Measurements from ENCODE around the gene MLN.

MLN gene

DNA sequence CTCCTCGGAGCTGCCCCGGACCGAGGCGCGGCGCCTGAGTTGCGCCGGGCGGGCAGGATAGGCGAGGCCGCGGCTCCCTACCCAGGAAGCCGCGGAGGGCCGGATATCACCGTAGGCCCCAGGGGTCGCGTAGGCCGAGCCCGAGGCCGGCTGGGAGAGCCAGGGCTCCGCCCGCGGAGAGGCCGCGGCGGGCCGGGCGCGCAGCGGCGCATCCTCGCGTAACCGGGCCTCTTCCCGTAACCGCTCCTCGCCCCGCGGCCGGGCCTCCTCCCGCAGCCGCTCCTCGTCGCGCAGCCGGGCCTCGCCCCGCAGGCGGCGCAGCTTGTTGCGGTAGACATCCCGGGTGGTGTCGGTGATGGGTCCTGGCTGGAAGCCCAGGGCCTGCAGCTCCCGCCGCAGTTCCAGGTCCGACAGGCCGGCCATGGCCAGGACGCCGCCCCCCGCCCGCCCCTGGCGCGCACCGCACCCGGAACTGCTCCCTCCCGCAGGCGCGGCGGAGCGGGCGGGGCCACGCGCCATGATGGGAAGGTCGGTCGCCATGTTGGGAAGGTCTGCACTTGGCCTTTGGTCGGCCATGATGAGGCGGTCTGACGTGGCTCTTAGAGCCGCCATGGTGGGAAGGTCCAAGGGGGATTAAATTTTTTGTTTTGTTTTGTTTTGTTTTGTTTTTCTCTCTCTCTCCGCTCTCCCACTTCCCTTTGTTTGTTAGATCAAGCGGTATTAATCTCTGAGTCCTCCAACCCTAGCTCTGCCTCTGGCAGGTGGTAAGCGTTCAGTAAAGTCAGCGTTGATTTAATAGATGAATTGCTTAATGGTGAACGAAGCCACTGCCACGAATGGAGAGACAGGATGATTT, 14.9 kb downstream of the MLN start, which contains the start of gene LEMD2:
LEMD2 (minus strand) TSS at position 437 of the 856 bp plus-strand sequence; CDS start at position 423, 14 bp downstream.
- peak; percentile 82 for DNase-seq

DNA sequence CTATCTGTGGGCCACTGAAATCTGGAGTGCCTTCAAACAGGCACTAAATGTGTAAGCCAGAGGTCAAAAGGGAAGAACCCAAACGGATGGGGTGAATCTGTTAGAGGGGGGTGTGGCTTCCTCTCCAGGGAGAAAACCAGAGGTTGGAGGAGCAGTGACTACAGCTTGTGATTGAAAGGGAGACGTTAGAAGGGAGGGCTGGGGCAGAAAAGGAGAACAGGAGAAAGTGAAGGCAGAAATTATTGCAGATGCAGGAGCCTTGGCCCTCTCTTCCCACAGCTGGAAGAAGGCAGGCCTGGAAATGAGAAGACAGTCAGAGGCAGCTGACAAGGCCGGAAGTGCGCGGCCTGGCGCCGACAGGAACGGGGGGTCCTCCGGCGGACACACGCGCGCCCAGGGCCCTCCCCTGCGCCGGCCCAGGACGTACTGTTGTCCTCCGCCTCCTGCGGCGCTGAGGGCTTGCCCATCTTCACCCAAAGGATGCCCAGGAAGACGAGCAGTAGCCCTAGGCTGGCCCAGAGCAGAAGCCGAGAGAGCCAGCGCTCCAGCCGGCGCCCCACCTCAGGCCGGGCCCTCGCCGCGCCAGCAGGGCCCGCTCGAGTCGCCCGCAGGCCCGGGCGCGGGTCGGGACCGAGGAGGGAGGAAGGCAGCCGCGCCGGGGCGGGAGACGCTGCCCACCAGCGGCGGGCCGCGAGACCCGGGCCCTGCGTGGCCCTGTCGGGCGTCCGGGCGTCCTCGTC, 15.7 kb downstream of the MLN start:
- DNase-seq = peak; percentile 54

- no peak for DNase-seq
These were observed 16.4 kb downstream of the MLN start for GRCh38 chr6:33787346-33787953.

DNA sequence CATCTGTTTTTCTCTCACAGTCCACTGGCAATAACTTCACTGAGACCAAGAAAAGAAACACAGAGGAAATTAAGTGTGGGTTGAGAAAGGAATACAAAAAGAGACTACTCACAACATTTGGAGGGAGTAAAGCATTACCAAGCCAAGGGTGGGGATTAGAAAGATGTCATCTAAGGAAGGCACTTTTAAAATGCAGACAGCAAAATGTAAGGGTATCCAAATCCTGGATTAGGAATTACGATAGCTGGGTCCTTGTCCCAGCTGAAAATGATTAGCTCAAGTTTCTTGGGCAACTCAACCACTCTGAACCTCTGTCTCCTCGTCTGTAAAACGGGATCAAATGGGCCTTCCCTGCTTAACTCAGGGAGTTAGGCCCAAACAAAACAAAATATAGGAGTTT, 17.1 kb downstream of the MLN start:
- no peak for DNase-seq

GRCh38 chr6:33785778-33786177, 18.0 kb downstream of the MLN start:
- no peak for DNase-seq

GRCh38 chr6:33784787-33785186, 19.0 kb downstream of the MLN start:
- no peak for DNase-seq

DNA sequence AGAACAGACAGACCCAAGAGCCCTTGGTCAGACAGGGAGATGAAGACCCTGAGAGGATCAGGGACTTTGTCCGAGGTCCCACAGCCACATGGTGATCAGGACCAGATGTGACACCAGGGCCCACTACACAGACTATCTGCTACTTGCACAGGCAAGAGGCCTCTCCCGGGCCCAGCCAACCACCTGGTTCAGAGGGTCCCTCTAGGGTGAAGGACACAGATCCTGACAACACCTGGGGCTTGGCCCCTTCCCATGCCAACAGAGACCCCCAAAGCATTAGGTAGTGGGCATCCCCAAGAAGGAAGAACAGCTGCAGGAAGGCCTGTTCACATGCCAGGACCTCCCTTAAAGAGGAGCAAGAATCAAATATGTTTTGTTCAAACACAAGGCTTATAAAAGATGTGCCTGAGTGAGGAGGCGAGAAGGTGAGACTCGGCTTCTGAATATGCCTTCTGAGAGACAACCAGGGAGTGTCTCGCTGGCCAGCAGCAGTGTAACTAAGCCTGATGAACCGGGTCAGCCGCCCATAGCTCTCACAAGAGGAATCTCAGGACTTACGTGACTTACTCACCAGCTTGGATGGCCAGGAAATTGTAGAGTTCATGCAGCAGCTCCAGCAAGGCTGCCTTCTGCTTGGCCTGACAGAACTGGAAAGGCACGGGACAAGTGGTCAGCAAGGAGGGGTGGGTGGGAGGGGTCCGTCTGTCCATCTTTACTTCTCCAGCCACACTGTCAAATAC, 19.9 kb downstream of the MLN start:
- DNase-seq = no peak

DNA sequence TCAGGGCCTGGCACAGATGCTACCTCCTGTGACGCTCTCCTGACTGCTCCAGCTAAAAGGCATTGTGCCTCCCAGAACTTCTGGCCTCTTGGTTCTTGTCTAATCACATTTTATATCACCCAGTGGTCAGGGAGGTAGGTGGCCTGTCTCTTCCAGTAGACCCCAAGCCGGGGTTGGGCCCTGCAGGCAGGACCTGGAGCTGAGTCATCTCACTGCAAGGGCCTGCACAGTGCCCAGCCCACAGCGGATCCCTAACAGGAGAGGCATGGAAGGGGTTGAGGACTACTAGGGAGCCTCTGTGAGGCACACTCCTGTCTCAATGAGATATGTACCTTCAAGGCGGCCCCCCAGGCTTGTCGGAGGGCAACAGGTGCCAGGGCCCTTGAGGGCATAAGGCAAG, 21.2 kb downstream of the MLN start:
- DNase-seq = no peak

GRCh38 chr6:33781131-33781975, 22.4 kb downstream of the MLN start:
- DNase-seq = no peak

GRCh38 chr6:33779895-33780294, 23.9 kb downstream of the MLN start:
- DNase-seq = no peak

DNA sequence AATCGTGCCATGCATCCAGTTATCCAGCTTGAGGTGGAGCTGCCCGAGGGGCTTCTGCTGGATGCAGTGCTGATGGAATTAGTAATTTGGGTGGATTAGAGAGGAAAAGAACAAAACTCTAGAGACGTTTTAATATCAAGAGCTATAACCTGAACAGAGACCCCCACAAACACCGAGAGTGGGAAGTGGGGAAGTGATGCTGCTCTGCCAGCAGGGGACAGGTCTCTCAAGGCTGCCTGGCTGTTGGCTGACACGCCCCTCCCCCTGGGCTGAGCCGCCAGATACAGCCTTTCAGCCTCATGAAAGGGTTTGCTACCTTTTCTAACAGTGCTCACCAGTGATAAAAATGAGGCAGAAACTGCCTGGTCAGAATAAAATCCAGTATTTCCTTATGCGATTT, 24.5 kb downstream of the MLN start:
- no peak for DNase-seq

GRCh38 chr6:33778444-33779121, 25.2 kb downstream of the MLN start:
- DNase-seq = no peak

- no peak for DNase-seq
These were observed 26.1 kb downstream of the MLN start for GRCh38 chr6:33777398-33778388.

GRCh38 chr6:33776764-33777163, 27.0 kb downstream of the MLN start:
- no peak for DNase-seq

DNA sequence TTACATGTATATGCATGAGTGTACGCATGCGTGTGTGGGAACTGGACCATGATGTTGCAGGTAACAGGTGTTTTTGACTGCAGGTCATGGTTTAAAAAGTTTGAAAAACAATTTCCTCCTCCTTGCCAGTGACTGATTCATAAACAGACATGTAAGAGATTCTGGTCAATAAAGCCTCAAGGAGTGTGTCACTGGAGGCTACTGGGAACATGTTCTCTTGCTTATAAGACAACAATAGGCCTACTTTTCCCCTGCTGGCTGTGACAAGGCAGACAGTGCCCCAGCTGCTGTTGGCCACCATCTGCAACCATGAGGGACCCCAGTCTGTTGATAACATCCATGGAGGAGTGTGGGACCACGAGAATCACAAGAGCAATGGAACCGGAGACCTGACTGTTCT, 27.6 kb downstream of the MLN start:
- DNase-seq = no peak

DNA sequence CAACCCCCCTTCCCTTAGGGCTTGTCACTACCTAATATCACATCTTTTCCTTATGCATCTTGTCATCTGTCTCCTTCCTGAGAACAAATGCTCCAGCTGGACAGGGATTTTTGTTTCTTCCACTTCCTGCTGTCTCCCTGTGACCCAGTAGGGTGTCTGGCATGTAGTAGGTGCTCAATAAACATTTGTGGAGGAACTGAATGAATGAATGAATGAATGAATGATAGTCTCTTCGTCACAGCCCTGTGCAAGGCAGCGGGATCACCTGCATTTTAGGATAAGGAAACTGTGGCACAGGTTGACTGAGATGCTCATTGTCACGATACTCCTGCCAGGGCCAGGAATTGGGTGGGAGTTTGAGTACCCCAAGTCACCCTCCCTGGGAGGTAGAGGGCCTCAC, 29.0 kb downstream of the MLN start:
- no peak for DNase-seq

GRCh38 chr6:33772902-33773472, 30.8 kb downstream of the MLN start:
- DNase-seq = no peak

DNA sequence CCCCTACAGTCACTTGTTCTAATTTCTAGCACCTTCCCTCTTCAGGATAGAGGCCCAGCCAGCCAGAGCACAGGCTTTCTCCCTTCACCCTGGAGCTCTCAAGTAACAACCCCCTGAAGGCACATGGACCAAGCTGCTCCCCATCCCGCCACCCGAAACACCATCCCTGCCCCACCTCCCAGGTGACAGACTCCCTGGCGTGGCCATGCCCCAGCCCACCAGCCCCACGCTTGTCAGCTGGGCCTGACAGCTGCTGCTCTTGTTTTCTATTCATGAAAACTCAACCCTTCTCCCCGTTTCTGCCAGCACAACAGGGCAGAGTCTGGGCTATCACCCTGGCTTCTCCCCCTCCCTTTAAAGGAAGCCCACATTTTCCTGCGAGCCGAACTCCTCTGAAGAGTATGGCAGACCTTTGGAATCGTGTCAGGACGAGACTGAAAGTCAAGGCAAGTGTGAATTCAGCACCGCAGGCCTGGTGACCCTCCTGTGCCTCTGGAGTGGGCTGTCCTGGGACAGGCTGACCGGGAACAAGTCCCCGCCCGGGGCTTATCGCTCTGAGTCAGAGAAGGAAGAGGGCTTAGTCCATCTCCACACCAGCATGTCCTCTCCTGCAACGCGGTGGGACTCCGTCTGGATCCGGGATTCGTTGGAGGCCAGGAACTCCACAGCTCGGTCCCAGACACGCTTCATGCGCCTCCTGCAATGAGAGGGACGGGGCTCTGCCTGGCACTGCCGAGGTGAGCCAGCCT, 31.5 kb downstream of the MLN start:
- no peak for DNase-seq

Data from NCI-H748 treated with DMSO at 0.1 percent for 48 hours (cell line).